ENCODE measurements around the gene DNAH14. TPM values are rescaled to one million over a fixed set of nuclear protein-coding genes. Genes with fewer than 3 reads are reported as not detected.

Gene DNAH14
- total and polyA plus RNA-seq, 2 of the 4 experiments (the other 2 are of a cell fraction): 2.7 to 3.6 TPM

- 60% methylated on average over 1 of the region's 3 CpGs; no CpG with 5 or more reads in 1 of the 2 experiments for WGBS, 2 experiments (ENCODE audit: extremely low coverage in 2 of 2, insufficient read length in 1 of 2)
- no peaks in the 10 kb centered on the region for H3K9me1 ChIP-seq (ENCODE audit: insufficient read depth, low read length)
- H3K23ac ChIP-seq (ENCODE audit: low read depth, low read length): no peak overlapping the region
- intact Hi-C loops (cut with micrococcal nuclease): no loop called here
- DNase-seq (no peak), ATAC-seq (ENCODE audit: low read depth) (no peak)
- no peak overlapping the region for H2AK5ac ChIP-seq (ENCODE audit: low read depth, low read length)
- no peak overlapping the region for H2AFZ ChIP-seq (replicated peaks; ENCODE audit: low read length, poor library complexity)
- dilution Hi-C loops (cut with HindIII; ENCODE audit: low sequenced_read_pairs, unreplicated experiment): no loop called here
- CTCF ChIA-PET: no interaction called here
- H3K36me3 ChIP-seq (ENCODE audit: control insufficient read depth, insufficient read depth, low read length): no peaks in the 10 kb centered on the region
- H3K18ac ChIP-seq (ENCODE audit: low read depth, low read length): no peak overlapping the region
- no TSS peak for BruUV-seq (replicated peaks)
- no peak overlapping the region for H3K4me2 ChIP-seq (ENCODE audit: low read depth, low read length)
- no peak overlapping the region for H2BK20ac ChIP-seq (ENCODE audit: low read depth, low read length)
- H2AK9ac ChIP-seq (replicated peaks; ENCODE audit: low read depth, low read length, poor library complexity): no peak overlapping the region
- H3K27me3 ChIP-seq (ENCODE audit: control insufficient read depth, insufficient read depth, low read length): peaks cover 5% of the 10 kb centered on the region
- H4K91ac ChIP-seq (ENCODE audit: insufficient read depth, low read depth, low read length): no peak overlapping the region
- no peak overlapping the region for H3K4ac ChIP-seq (ENCODE audit: low read depth, low read length)
- H2BK5ac ChIP-seq (ENCODE audit: low read depth, low read length, poor library complexity, severe bottlenecking): no peak overlapping the region
- H4K5ac ChIP-seq (ENCODE audit: low read depth, low read length): no peak overlapping the region
- no peak overlapping the region for H3K9ac ChIP-seq (ENCODE audit: low read depth, low read length)
- no peak overlapping the region for H3K4me3 ChIP-seq (ENCODE audit: insufficient read depth, low read depth, low read length)
- no peak overlapping the region for H3K27ac ChIP-seq (ENCODE audit: insufficient read depth, low read length)
- H3K4me1 ChIP-seq (ENCODE audit: control insufficient read depth, insufficient read depth, low read length): no peaks in the 10 kb centered on the region
- H3K56ac ChIP-seq (ENCODE audit: extremely low read depth, insufficient read depth, low read length): no peak overlapping the region
- no peak overlapping the region for H3K14ac ChIP-seq (replicated peaks; ENCODE audit: low read depth, low read length)
- no peaks in the 10 kb centered on the region for H3K79me1 ChIP-seq (ENCODE audit: low read depth in 1 of 2, low read length in 2 of 2)
- in situ Hi-C loops (cut with MboI; ENCODE audit: low sequenced_read_pairs): no loop called here
- no peak overlapping the region for H2BK120ac ChIP-seq (ENCODE audit: low read depth, low read length)
- H4K20me1 ChIP-seq (ENCODE audit: insufficient read depth, low read length): no peaks in the 10 kb centered on the region
- H4K8ac ChIP-seq (ENCODE audit: low read depth in 2 of 2, low read length in 2 of 2): no peak overlapping the region
- H2BK15ac ChIP-seq (ENCODE audit: low read depth, low read length): no peak overlapping the region
- POLR2A ChIA-PET (ENCODE audit: unreplicated experiment): interaction anchor here (0.6 kb wide), 1 partner anchor 11 kb away, joined by 5 read pairs; no protein-coding TSS in a partner anchor
- no peak for TF ChIP-seq CEBPB (IDR thresholded peaks at IDR 0.05; ENCODE audit: low read depth, low read length)
- TF ChIP-seq FOS (IDR thresholded peaks at IDR 0.05; ENCODE audit: low read depth, low read length): no peak
- no peak for TF ChIP-seq RAD21 (IDR thresholded peaks at IDR 0.05; ENCODE audit: low read length)
- TF ChIP-seq SMC3 (IDR thresholded peaks at IDR 0.05; ENCODE audit: low read depth, low read length): no peak
- TF ChIP-seq RFX5 (IDR thresholded peaks at IDR 0.05; ENCODE audit: low read depth, low read length): no peak
- H3K9me3 ChIP-seq (ENCODE audit: control insufficient read depth, insufficient read depth, low read length): no peaks in the 10 kb centered on the region
Observed at GRCh38 chr1:225368036-225368552, 438.6 kb downstream of the DNAH14 start.

Data from IMR-90 (cell line).